Measurements from ENCODE around the gene POU6F2.

Gene POU6F2

GRCh38 chr7:39406467-39406866 is 428.8 kb downstream of the POU6F2 start:
- H3K36me3 ChIP-seq (ENCODE audit: control insufficient read depth in 2 of 2, insufficient read depth in 1 of 2, low read length in 2 of 2): no peaks in the 10 kb centered on the region
- no peak overlapping the region for H3K27ac ChIP-seq (ENCODE audit: extremely low read depth, low read depth, low read length)
- no peak overlapping the region for H3K4me3 ChIP-seq (ENCODE audit: low read depth, low read length)
- TF ChIP-seq ZNF202 (tag by site-specific recombination; IDR thresholded peaks at IDR 0.05; ENCODE audit: borderline replicate concordance) (no peak), HOXD13 (CRISPR knock-in tag; IDR thresholded peaks at IDR 0.05; ENCODE audit: borderline replicate concordance) (no peak), ZNF660 (tag by site-specific recombination; IDR thresholded peaks at IDR 0.05) (no peak), TCF7L2 (IDR thresholded peaks at IDR 0.05; ENCODE audit: borderline replicate concordance, low read depth, low read length) (no peak), ZNF658 (tag by site-specific recombination; IDR thresholded peaks at IDR 0.05) (no peak), ZNF843 (tag by site-specific recombination; IDR thresholded peaks at IDR 0.05) (no peak), PRDM1 (tag by site-specific recombination; IDR thresholded peaks at IDR 0.05) (no peak), SCRT1 (tag by site-specific recombination; IDR thresholded peaks at IDR 0.05; ENCODE audit: borderline replicate concordance) (no peak), ZNF248 (tag by site-specific recombination; IDR thresholded peaks at IDR 0.05) (no peak), ZBTB17 (tag by site-specific recombination; IDR thresholded peaks at IDR 0.05) (no peak), ZBTB49 (tag by site-specific recombination; IDR thresholded peaks at IDR 0.05; ENCODE audit: low read depth) (no peak)
- TF ChIP-seq, protein P1, sequence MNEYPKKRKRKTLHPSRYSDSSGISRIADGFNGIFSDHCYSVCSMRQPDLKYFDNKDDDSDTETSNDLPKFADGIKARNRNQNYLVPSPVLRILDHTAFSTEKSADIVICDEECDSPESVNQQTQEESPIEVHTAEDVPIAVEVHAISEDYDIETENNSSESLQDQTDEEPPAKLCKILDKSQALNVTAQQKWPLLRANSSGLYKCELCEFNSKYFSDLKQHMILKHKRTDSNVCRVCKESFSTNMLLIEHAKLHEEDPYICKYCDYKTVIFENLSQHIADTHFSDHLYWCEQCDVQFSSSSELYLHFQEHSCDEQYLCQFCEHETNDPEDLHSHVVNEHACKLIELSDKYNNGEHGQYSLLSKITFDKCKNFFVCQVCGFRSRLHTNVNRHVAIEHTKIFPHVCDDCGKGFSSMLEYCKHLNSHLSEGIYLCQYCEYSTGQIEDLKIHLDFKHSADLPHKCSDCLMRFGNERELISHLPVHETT (tag by site-specific recombination; IDR thresholded peaks at IDR 0.05): no peak
- ChIA-PET CTCF (no interaction called here), POLR2A (no interaction called here)
- peaks cover 18% of the 10 kb centered on the region for H3K4me1 ChIP-seq (ENCODE audit: control insufficient read depth, insufficient read depth, low read length)
- H3K9me3 ChIP-seq (ENCODE audit: control insufficient read depth, insufficient read depth, low read depth, low read length): no peaks in the 10 kb centered on the region

DNA sequence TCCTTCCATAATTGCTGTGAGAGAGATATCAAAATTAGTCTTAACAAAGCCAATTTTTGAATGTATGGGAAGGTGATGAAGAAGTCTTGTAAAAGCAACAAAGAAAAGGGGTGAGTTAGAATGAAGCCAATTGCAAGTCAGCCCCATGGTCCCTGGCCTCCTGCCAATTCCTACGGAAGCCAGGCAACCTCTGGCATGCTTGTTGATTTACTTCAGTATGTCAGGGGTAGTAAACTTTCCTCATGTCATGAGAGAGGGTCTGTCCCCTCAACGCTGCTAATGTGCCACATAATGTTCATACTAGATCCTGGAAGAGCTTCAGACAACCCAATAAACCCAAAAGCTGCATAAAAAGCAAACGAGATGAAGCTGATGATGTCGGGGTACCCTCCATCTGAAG is 429.4 kb downstream of the POU6F2 start:
- TF ChIP-seq SCRT2 (tag by site-specific recombination; IDR thresholded peaks at IDR 0.05) (0 out of 2 replicates have a peak, but pooled peaks have one; percentile 22), HOXA7 (CRISPR knock-in tag; IDR thresholded peaks at IDR 0.05; ENCODE audit: borderline replicate concordance) (no peak), ZNF19 (tag by site-specific recombination; IDR thresholded peaks at IDR 0.05; ENCODE audit: low read depth) (no peak), ZBTB20 (tag by site-specific recombination; IDR thresholded peaks at IDR 0.05) (0 out of 2 replicates have a peak, but pooled peaks have one; percentile 35), ZBTB48 (tag by site-specific recombination; IDR thresholded peaks at IDR 0.05) (peak; percentile 55; the same call in 1 of the 2 replicates), ZNF660 (tag by site-specific recombination; IDR thresholded peaks at IDR 0.05) (0 out of 2 replicates have a peak, but pooled peaks have one; percentile 29)
- TF ChIP-seq, protein P2, sequence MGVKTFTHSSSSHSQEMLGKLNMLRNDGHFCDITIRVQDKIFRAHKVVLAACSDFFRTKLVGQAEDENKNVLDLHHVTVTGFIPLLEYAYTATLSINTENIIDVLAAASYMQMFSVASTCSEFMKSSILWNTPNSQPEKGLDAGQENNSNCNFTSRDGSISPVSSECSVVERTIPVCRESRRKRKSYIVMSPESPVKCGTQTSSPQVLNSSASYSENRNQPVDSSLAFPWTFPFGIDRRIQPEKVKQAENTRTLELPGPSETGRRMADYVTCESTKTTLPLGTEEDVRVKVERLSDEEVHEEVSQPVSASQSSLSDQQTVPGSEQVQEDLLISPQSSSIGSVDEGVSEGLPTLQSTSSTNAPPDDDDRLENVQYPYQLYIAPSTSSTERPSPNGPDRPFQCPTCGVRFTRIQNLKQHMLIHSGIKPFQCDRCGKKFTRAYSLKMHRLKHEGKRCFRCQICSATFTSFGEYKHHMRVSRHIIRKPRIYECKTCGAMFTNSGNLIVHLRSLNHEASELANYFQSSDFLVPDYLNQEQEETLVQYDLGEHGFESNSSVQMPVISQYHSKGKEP (tag by site-specific recombination; IDR thresholded peaks at IDR 0.05): no peak
- TF ChIP-seq, protein P3, sequence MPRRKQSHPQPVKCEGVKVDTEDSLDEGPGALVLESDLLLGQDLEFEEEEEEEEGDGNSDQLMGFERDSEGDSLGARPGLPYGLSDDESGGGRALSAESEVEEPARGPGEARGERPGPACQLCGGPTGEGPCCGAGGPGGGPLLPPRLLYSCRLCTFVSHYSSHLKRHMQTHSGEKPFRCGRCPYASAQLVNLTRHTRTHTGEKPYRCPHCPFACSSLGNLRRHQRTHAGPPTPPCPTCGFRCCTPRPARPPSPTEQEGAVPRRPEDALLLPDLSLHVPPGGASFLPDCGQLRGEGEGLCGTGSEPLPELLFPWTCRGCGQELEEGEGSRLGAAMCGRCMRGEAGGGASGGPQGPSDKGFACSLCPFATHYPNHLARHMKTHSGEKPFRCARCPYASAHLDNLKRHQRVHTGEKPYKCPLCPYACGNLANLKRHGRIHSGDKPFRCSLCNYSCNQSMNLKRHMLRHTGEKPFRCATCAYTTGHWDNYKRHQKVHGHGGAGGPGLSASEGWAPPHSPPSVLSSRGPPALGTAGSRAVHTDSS (tag by site-specific recombination; IDR thresholded peaks at IDR 0.05): 0 out of 2 replicates have a peak, but pooled peaks have one; percentile 8
- no peaks in the 10 kb centered on the region for H3K36me3 ChIP-seq (ENCODE audit: control insufficient read depth in 2 of 2, insufficient read depth in 1 of 2, low read length in 2 of 2)
- ChIA-PET POLR2A (no interaction called here), CTCF (interaction anchor here (0.6 to 1.3 kb wide), 2 partner anchors 13 to 48 kb away, joined by 3 read pairs; no protein-coding TSS in a partner anchor)
- peaks cover 18% of the 10 kb centered on the region for H3K4me1 ChIP-seq (ENCODE audit: control insufficient read depth, insufficient read depth, low read length)
- H3K9me3 ChIP-seq (ENCODE audit: control insufficient read depth, insufficient read depth, low read depth, low read length): no peaks in the 10 kb centered on the region
- H3K27ac ChIP-seq (ENCODE audit: extremely low read depth, low read depth, low read length): no peak overlapping the region; the same call in 1 of the 2 replicates
- no peak overlapping the region for H3K4me3 ChIP-seq (ENCODE audit: low read depth, low read length)

Data from HEK293 (cell line).